ENCODE measurements around the gene ATP13A2.

DNA sequence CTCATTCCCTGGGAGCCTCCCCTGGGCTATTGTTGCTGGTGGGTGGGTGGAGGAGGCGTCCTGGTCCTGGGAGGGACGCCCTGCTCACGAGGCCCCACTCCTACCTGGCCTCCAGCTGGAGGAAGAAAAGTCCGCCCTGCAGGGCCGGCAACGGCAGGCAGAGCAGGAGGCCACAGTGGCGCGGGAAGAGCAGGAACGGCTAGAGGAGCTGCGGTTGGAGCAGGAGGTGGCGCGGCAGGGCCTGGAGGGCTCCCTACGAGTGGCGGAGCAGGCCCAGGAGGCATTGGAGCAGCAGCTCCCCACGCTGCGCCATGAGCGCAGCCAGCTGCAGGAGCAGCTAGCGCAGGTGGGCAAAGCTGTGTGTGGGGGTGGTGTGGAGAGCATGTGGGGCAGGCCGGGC lies 65.1 kb downstream of the ATP13A2 start:
- TF ChIP-seq CTCF (IDR thresholded peaks at IDR 0.05) (no peak), POLR2A (IDR thresholded peaks at IDR 0.05) (no peak), EP300 (IDR thresholded peaks at IDR 0.05) (no peak), POLR2AphosphoS5 (IDR thresholded peaks at IDR 0.05) (no peak)
